ENCODE results near the gene CACNA1G.

The CACNA1G gene

GRCh38 chr17:50637829-50638605 lies 77.5 kb downstream of the CACNA1G start:
- peak overlapping the region; percentile 98 for H3K27ac ChIP-seq
- no peak for DNase-seq (ENCODE audit: low spot score)
- ChIA-PET CTCF (interaction anchor here (0.6 to 1.1 kb wide), 3 partner anchors 9 to 58 kb away, joined by 3 read pairs; no protein-coding TSS in a partner anchor), POLR2A (ENCODE audit: low non-redundant PET) (interaction anchor here (0.8 kb wide), 1 partner anchor 16 kb away, joined by 3 read pairs; no protein-coding TSS in a partner anchor)
- TF ChIP-seq CTCF (conservative IDR thresholded peaks at IDR 0.05; ENCODE audit: low read depth): no peak

GRCh38 chr17:50638606-50638965 lies 78.1 kb downstream of the CACNA1G start:
- H3K27ac ChIP-seq: peak overlapping the region; percentile 98
- ChIA-PET POLR2A (ENCODE audit: low non-redundant PET) (interaction anchor here (0.7 to 0.8 kb wide), 2 partner anchors 15 to 22 kb away, joined by 3 to 4 read pairs; no protein-coding TSS in a partner anchor), CTCF (interaction anchor here (0.6 to 1.1 kb wide), 4 partner anchors 9 to 24 kb away, joined by 3 to 5 read pairs (median 3); no protein-coding TSS in a partner anchor)
- no peak for DNase-seq (ENCODE audit: low spot score)
- TF ChIP-seq CTCF (conservative IDR thresholded peaks at IDR 0.05; ENCODE audit: low read depth): no peak

- H3K27ac ChIP-seq: peak overlapping the region; percentile 98
- ChIA-PET POLR2A (ENCODE audit: low non-redundant PET) (interaction anchor here (0.7 to 0.8 kb wide), 2 partner anchors 15 to 21 kb away, joined by 3 to 4 read pairs; no protein-coding TSS in a partner anchor), CTCF (interaction anchor here (0.5 to 1.1 kb wide), 5 partner anchors 9 to 42 kb away, joined by 3 to 5 read pairs (median 3); no protein-coding TSS in a partner anchor)
- TF ChIP-seq CTCF (conservative IDR thresholded peaks at IDR 0.05; ENCODE audit: low read depth): no peak
- DNase-seq (ENCODE audit: low spot score): peak; percentile 93
These were observed 78.6 kb downstream of the CACNA1G start for GRCh38 chr17:50638966-50639713.

GRCh38 chr17:50640686-50641351 lies 80.3 kb downstream of the CACNA1G start:
- no peak for TF ChIP-seq CTCF (conservative IDR thresholded peaks at IDR 0.05; ENCODE audit: low read depth)
- peak overlapping the region; percentile 98 for H3K27ac ChIP-seq
- POLR2A ChIA-PET (ENCODE audit: low non-redundant PET): no interaction called here
- no peak for DNase-seq (ENCODE audit: low spot score)
- CTCF ChIA-PET: interaction anchor here (1.1 kb wide), 1 partner anchor 11 kb away, joined by 4 read pairs; no protein-coding TSS in a partner anchor

GRCh38 chr17:50641357-50641756 lies 80.8 kb downstream of the CACNA1G start:
- ChIA-PET CTCF (no interaction called here), POLR2A (ENCODE audit: low non-redundant PET) (no interaction called here)
- no peak for TF ChIP-seq CTCF (conservative IDR thresholded peaks at IDR 0.05; ENCODE audit: low read depth)
- peak overlapping the region; percentile 98 for H3K27ac ChIP-seq
- no peak for DNase-seq (ENCODE audit: low spot score)

Measured in RWPE1 (cell line).